Panc1 (cell line): ENCODE results near the gene SEPTIN1. TPM values are rescaled to one million over a fixed set of nuclear protein-coding genes. Genes with fewer than 3 reads are reported as not detected.

Source experiments
- ATAC-seq: fragments of 200-7000 bp; cut with Tn5 transposase; 2 replicates; pipeline ENCODE4 v1.9.1; 2020; ENCODE audit warnings: mild to moderate bottlenecking, moderate library complexity
- BruUV-seq: library from RNA; stranded (reverse); fragments of 400-500 nt; replicated peaks from 2 replicates; lab custom pipeline; 2021; lab: Mats Ljungman, UMichigan
- CTCF ChIA-PET: fragments of 300-600 bp; sonication (Branson Sonifier 250); formaldehyde crosslinking; loops from one replicate; lab custom pipeline; 2022; ENCODE audit warnings: antibody characterized with exemption; lab: Charles Lee
- POLR2A ChIA-PET: fragments of 300-600 bp; sonication (Branson Sonifier 250); formaldehyde crosslinking; loops from one replicate; lab custom pipeline; 2022; ENCODE audit warnings: antibody characterized with exemption; lab: Charles Lee
- DNase-seq: peaks from one replicate; pipeline ENCODE4 v3.0.0-alpha.2; 2010; ENCODE audit warnings: low read depth, low spot score
- H3K27ac ChIP-seq: 2 replicates; pipeline ENCODE4 v1.5.1; 2011; ENCODE audit warnings: mild to moderate bottlenecking, low read length, inconsistent platforms
- H3K27me3 ChIP-seq: fragments of 200-500 bp; sonication (Bioruptor generic); 2 replicates; pipeline ENCODE4 v1.6.0; 2014; ENCODE audit warnings: low read length, inconsistent platforms; ENCODE audit not compliant: control insufficient read depth, insufficient read depth
- H3K36me3 ChIP-seq: fragments of 200-500 bp; sonication (Bioruptor generic); 2 replicates; pipeline ENCODE4 v1.5.1; 2014; ENCODE audit warnings: inconsistent platforms, mild to moderate bottlenecking, low read length, moderate library complexity; ENCODE audit not compliant: control insufficient read depth, insufficient read depth
- H3K4me1 ChIP-seq: 2 replicates; pipeline ENCODE4 v1.5.1; 2011; ENCODE audit warnings: inconsistent platforms, mild to moderate bottlenecking, low read length, moderate library complexity; ENCODE audit not compliant: control insufficient read depth, insufficient read depth
- H3K4me3 ChIP-seq, 2 experiments: 2 replicates each; pipeline ENCODE4 v1.5.1; 2011 to 2012; ENCODE audit warnings: low read depth in 2 of 2, low read length in 2 of 2, mild to moderate bottlenecking in 2 of 2, inconsistent platforms in 1 of 2, moderate library complexity in 1 of 2
- H3K9me3 ChIP-seq: fragments of 200-500 bp; sonication (Bioruptor generic); 2 replicates; pipeline ENCODE4 v1.5.1; 2014; ENCODE audit warnings: low read depth, mild to moderate bottlenecking, inconsistent platforms, low read length, moderate library complexity; ENCODE audit not compliant: control insufficient read depth, insufficient read depth
- CTCF ChIP-seq: fragments of 450-650 bp; IDR thresholded peaks from 2 replicates; pipeline ENCODE4 v1.5.1; 2017; ENCODE audit warnings: mild to moderate bottlenecking
- POLR2AphosphoS5 ChIP-seq: IDR thresholded peaks from 2 replicates; pipeline ENCODE4 v1.6.1; 2012; ENCODE audit warnings: mild to moderate bottlenecking, low read depth, low read length, moderate library complexity
- SIN3A ChIP-seq: IDR thresholded peaks from 2 replicates; pipeline ENCODE4 v1.6.1; 2012; ENCODE audit warnings: low read depth, mild to moderate bottlenecking, low read length, moderate library complexity, borderline replicate concordance; ENCODE audit not compliant: insufficient read depth
- TCF7L2 ChIP-seq: IDR thresholded peaks from 2 replicates; pipeline ENCODE4 v1.6.1; 2011; ENCODE audit warnings: mild to moderate bottlenecking, low read depth, low read length, inconsistent platforms
- in situ Hi-C: cut with HindIII; loops from 2 replicates; pipeline ENCODE4 v1.10.0; 2016; ENCODE audit warnings: low sequenced_read_pairs, low pct_unique_long_range_greater_than_20kb
- intact Hi-C: fragments of 100-400 bp; cut with micrococcal nuclease; formaldehyde crosslinking; loops from one replicate; pipeline ENCODE4 v1.10.0; 2022; ENCODE audit not compliant: unreplicated experiment
- total RNA-seq: library from RNA; stranded (reverse); gene quantifications from one replicate; pipeline ENCODE4 v1.2.1, GENCODE V29; 2021; ENCODE audit not compliant: unreplicated experiment
- TF ChIP-seq, protein P1 (sequence below), 2 experiments: IDR thresholded peaks; 2 replicates each; pipeline ENCODE4 v1.6.1; 2011 to 2012; ENCODE audit warnings: low read depth in 2 of 2, control low read depth in 1 of 2, low read length in 1 of 2, mild to moderate bottlenecking in 1 of 2, moderate library complexity in 1 of 2; ENCODE audit not compliant: insufficient read depth in 1 of 2

Gene SEPTIN1
- total RNA-seq, 1 experiment from 2014 or later = 1.7 TPM

DNA sequence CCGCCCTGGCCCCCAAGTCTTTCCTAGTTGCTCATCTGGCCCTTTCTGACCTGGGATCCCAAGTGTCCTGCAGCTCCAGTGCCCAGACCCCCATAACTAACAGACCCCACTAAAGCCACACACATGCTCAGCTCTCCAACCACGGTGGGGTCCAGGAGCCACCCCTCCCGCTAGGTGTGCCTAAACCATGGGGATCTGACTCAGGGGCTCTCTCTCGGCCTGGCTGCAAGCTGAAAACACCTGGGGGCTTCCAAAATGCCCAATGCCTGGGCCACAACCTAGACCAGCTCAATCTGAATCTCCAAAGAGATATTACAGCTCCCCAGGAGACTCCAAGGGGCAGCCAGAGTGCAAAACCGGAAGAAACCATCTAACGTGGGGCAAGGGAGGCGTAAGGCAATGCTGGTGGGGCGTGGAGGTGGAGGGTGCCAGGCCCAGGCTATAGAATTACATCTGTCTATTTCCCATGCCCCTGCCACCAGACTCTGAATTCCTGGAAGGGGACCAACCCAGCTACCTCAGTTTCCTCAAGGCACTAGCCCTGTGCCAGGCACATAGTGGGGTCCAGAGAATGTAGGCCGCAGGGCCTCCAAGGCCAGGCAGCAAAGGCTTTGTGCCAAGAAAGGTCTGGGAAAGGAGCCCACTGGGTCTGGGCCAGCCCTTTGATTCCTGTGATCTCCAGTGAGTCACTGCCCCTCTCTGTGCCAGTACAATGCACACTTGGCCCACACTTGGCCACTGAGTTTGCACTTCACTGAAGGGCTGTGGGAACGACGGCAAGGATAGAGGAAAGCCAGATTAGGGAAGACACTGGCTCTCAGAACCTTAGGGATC is 30.6 kb downstream of the SEPTIN1 start:
- TF ChIP-seq SIN3A = no peak
- TF ChIP-seq, protein P1, sequence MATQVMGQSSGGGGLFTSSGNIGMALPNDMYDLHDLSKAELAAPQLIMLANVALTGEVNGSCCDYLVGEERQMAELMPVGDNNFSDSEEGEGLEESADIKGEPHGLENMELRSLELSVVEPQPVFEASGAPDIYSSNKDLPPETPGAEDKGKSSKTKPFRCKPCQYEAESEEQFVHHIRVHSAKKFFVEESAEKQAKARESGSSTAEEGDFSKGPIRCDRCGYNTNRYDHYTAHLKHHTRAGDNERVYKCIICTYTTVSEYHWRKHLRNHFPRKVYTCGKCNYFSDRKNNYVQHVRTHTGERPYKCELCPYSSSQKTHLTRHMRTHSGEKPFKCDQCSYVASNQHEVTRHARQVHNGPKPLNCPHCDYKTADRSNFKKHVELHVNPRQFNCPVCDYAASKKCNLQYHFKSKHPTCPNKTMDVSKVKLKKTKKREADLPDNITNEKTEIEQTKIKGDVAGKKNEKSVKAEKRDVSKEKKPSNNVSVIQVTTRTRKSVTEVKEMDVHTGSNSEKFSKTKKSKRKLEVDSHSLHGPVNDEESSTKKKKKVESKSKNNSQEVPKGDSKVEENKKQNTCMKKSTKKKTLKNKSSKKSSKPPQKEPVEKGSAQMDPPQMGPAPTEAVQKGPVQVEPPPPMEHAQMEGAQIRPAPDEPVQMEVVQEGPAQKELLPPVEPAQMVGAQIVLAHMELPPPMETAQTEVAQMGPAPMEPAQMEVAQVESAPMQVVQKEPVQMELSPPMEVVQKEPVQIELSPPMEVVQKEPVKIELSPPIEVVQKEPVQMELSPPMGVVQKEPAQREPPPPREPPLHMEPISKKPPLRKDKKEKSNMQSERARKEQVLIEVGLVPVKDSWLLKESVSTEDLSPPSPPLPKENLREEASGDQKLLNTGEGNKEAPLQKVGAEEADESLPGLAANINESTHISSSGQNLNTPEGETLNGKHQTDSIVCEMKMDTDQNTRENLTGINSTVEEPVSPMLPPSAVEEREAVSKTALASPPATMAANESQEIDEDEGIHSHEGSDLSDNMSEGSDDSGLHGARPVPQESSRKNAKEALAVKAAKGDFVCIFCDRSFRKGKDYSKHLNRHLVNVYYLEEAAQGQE (IDR thresholded peaks at IDR 0.05; ENCODE audit: insufficient read depth in 1 of 2, low read depth in 2 of 2, low read length in 1 of 2) = no peak
- TF ChIP-seq POLR2AphosphoS5 = no peak
- peak; percentile 97 for TF ChIP-seq TCF7L2
- no peak for TF ChIP-seq CTCF
- peaks cover 43% of the 10 kb centered on the region for H3K4me1 ChIP-seq
- H3K9me3 ChIP-seq = no peaks in the 10 kb centered on the region
- POLR2A ChIA-PET = interaction anchor here (0.6 kb wide), 1 partner anchor 17 kb away, joined by 11 read pairs; no protein-coding TSS in a partner anchor
- in situ Hi-C loops = no loop called here
- intact Hi-C loops = no loop called here
- CTCF ChIA-PET = no interaction called here
- H3K27me3 ChIP-seq = no peaks in the 10 kb centered on the region
- peaks cover 5% of the 10 kb centered on the region for H3K36me3 ChIP-seq
- DNase-seq = no peak
- H3K27ac ChIP-seq = peak overlapping the region; percentile 68
- no peak overlapping the region for H3K4me3 ChIP-seq
- no peak for ATAC-seq
- no TSS peak for BruUV-seq

DNA sequence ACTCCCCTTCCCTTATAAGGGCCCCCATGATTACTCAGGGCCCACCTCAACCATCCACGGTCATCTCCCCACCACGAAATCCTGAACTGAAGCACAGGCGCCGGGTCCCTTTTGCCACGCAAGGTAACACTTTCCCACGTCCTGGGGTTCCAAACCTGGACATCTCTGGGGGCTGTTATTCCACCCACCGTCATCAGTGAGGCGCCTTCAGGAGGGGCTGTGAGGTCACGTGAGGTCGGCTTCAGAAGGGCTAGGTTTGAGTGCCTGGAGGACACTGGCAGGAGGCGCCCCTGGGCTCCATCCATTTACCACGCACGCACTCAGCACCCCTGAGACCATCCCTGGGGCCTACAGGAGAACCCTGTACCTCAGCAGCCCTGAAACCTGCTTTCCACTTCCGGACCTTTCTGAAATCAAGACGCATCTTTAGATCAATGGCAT is 31.3 kb downstream of the SEPTIN1 start:
- BruUV-seq = no TSS peak
- no peak overlapping the region for H3K4me3 ChIP-seq
- ChIA-PET POLR2A (no interaction called here), CTCF (no interaction called here)
- no peaks in the 10 kb centered on the region for H3K27me3 ChIP-seq
- no peaks in the 10 kb centered on the region for H3K9me3 ChIP-seq
- ATAC-seq (no peak), DNase-seq (no peak)
- TF ChIP-seq CTCF = no peak
- no peak for TF ChIP-seq SIN3A
- TF ChIP-seq, protein P1 (IDR thresholded peaks at IDR 0.05; ENCODE audit: insufficient read depth in 1 of 2, low read depth in 2 of 2, low read length in 1 of 2) = no peak
- TF ChIP-seq POLR2AphosphoS5 = no peak
- no peak for TF ChIP-seq TCF7L2
- peaks cover 35% of the 10 kb centered on the region for H3K4me1 ChIP-seq
- intact Hi-C loops = no loop called here
- H3K27ac ChIP-seq = no peak overlapping the region
- in situ Hi-C loops = no loop called here
- H3K36me3 ChIP-seq = peaks cover 5% of the 10 kb centered on the region
